Keratinocyte (primary cell): ENCODE measurements around the gene JADE2.

ENCODE experiments used
- EZH2 ChIP-seq: IDR thresholded peaks from one replicate; pipeline ENCODE4 v1.6.1; 2012; ENCODE audit warnings: inconsistent platforms, mild to moderate bottlenecking, low read length, moderate library complexity
- TF ChIP-seq, protein P1 (sequence below), 3 experiments: IDR thresholded peaks in 1 of 3; conservative IDR thresholded peaks in 1 of 3; optimal IDR thresholded peaks in 1 of 3; 2 replicates in 2 of 3; 3 replicates in 1 of 3; pipeline versions ENCODE3 to v1.5.1; 2011; ENCODE audit warnings: low read length in 3 of 3, mild to moderate bottlenecking in 3 of 3, moderate library complexity in 2 of 3, control low read depth in 1 of 3, inconsistent platforms in 1 of 3; ENCODE audit not compliant: insufficient read depth in 2 of 3; ENCODE audit errors: extremely low read depth in 1 of 3

DNA sequence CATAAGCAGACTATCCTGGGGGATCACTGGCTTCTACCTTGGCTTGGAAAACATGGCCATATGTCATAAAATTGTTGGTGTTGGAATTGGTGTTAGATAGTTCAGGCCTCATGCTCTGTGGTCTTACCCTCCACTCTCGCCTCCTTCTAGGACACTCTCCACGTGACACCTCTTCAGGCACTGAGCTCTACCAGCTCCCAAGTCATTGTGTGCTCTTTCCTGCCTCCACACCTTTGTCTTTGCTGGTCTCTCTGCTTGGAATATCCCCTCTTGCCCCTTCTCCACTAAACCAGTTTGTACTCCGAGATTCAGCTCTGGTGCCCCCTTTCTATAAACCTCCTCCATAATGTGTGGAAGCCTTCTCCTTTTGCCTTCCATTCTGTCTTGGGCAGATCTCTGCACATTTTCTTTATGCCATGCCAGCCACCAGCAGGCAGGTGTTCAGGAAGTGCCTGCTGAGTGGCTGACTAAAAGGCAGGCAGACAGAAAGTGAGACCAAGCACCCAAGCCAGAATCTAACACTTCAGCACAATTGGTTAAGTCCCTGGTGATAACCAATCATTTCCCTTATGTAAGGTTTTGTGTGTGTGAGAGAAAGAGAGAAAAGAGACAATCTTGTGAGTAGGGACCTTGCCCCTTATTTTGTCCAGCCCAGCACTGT, 69.5 kb downstream of the JADE2 start:
- TF ChIP-seq EZH2 = no peak
- TF ChIP-seq, protein P1, sequence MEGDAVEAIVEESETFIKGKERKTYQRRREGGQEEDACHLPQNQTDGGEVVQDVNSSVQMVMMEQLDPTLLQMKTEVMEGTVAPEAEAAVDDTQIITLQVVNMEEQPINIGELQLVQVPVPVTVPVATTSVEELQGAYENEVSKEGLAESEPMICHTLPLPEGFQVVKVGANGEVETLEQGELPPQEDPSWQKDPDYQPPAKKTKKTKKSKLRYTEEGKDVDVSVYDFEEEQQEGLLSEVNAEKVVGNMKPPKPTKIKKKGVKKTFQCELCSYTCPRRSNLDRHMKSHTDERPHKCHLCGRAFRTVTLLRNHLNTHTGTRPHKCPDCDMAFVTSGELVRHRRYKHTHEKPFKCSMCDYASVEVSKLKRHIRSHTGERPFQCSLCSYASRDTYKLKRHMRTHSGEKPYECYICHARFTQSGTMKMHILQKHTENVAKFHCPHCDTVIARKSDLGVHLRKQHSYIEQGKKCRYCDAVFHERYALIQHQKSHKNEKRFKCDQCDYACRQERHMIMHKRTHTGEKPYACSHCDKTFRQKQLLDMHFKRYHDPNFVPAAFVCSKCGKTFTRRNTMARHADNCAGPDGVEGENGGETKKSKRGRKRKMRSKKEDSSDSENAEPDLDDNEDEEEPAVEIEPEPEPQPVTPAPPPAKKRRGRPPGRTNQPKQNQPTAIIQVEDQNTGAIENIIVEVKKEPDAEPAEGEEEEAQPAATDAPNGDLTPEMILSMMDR (optimal IDR thresholded peaks at IDR 0.05 in 1 of 3, IDR thresholded peaks at IDR 0.05 in 1 of 3, conservative IDR thresholded peaks at IDR 0.05 in 1 of 3; ENCODE audit: extremely low read depth in 1 of 3, insufficient read depth in 2 of 3, low read length in 3 of 3) = no peak
